GM19467 (cell line): ENCODE results near the gene RBBP8NL.

ENCODE experiments used
- ATAC-seq: cut with Tn5 transposase; IDR thresholded peaks from one replicate; pipeline ENCODE4 v1.9.1; 2021; ENCODE audit warnings: mild to moderate bottlenecking, moderate library complexity; ENCODE audit not compliant: unreplicated experiment

Gene RBBP8NL

GRCh38 chr20:62462976-62463592 is 35.7 kb upstream of the RBBP8NL start:
- no peak for ATAC-seq

- no peak for ATAC-seq
Measured at GRCh38 chr20:62461834-62462233, 34.5 kb upstream of the RBBP8NL start.

GRCh38 chr20:62461157-62461556 is 33.8 kb upstream of the RBBP8NL start:
- ATAC-seq = no peak

- no peak for ATAC-seq
Measured at GRCh38 chr20:62460678-62461077, 33.3 kb upstream of the RBBP8NL start.

GRCh38 chr20:62459488-62459887 is 32.1 kb upstream of the RBBP8NL start:
- ATAC-seq = no peak

- no peak for ATAC-seq
Measured at GRCh38 chr20:62458275-62459251, 31.2 kb upstream of the RBBP8NL start.

GRCh38 chr20:62457831-62458230 is 30.5 kb upstream of the RBBP8NL start:
- ATAC-seq = no peak

- no peak for ATAC-seq
Measured at GRCh38 chr20:62457098-62457497, 29.8 kb upstream of the RBBP8NL start.

- ATAC-seq = no peak
Measured at GRCh38 chr20:62455929-62456328, 28.6 kb upstream of the RBBP8NL start.

- ATAC-seq = no peak
Measured at GRCh38 chr20:62454904-62455636, 27.7 kb upstream of the RBBP8NL start.

GRCh38 chr20:62453186-62453808 is 26.0 kb upstream of the RBBP8NL start:
- no peak for ATAC-seq

- no peak for ATAC-seq
Measured at GRCh38 chr20:62452475-62453095, 25.2 kb upstream of the RBBP8NL start.

GRCh38 chr20:62451970-62452369 is 24.6 kb upstream of the RBBP8NL start:
- ATAC-seq = no peak

GRCh38 chr20:62451156-62451767 is 23.9 kb upstream of the RBBP8NL start:
- ATAC-seq = no peak

GRCh38 chr20:62449951-62450691 is 22.8 kb upstream of the RBBP8NL start:
- ATAC-seq = no peak

GRCh38 chr20:62448788-62449187 is 21.4 kb upstream of the RBBP8NL start:
- no peak for ATAC-seq

- ATAC-seq = no peak
Measured at GRCh38 chr20:62448038-62448437, 20.7 kb upstream of the RBBP8NL start.

GRCh38 chr20:62446888-62447869 is 19.8 kb upstream of the RBBP8NL start:
- no peak for ATAC-seq
